ENCODE measurements around the gene TUBGCP6.

Gene TUBGCP6

GRCh38 chr22:50226063-50226874, 18.6 kb downstream of the TUBGCP6 start:
- no peak for DNase-seq (ENCODE audit: low spot score)

- DNase-seq (ENCODE audit: low spot score): no peak
These were observed 19.4 kb downstream of the TUBGCP6 start for GRCh38 chr22:50225200-50225969.

GRCh38 chr22:50224071-50224470, 20.8 kb downstream of the TUBGCP6 start:
- no peak for DNase-seq (ENCODE audit: low spot score)

GRCh38 chr22:50222508-50222907, 22.3 kb downstream of the TUBGCP6 start:
- DNase-seq (ENCODE audit: low spot score): no peak

GRCh38 chr22:50221410-50222300, 23.2 kb downstream of the TUBGCP6 start:
- DNase-seq (ENCODE audit: low spot score): no peak

GRCh38 chr22:50220603-50221409, 24.0 kb downstream of the TUBGCP6 start:
- DNase-seq (ENCODE audit: low spot score): no peak

GRCh38 chr22:50219800-50220602, 24.8 kb downstream of the TUBGCP6 start:
- no peak for DNase-seq (ENCODE audit: low spot score)

GRCh38 chr22:50218996-50219727, 25.7 kb downstream of the TUBGCP6 start:
- no peak for DNase-seq (ENCODE audit: low spot score)

GRCh38 chr22:50218153-50218995, 26.4 kb downstream of the TUBGCP6 start:
- no peak for DNase-seq (ENCODE audit: low spot score)

GRCh38 chr22:50217543-50218152, 27.2 kb downstream of the TUBGCP6 start:
- DNase-seq (ENCODE audit: low spot score): no peak

GRCh38 chr22:50216684-50217520, 27.9 kb downstream of the TUBGCP6 start:
- no peak for DNase-seq (ENCODE audit: low spot score)

- DNase-seq (ENCODE audit: low spot score): no peak
These were observed 28.7 kb downstream of the TUBGCP6 start for GRCh38 chr22:50216055-50216683.

GRCh38 chr22:50215297-50216054, 29.3 kb downstream of the TUBGCP6 start:
- DNase-seq (ENCODE audit: low spot score): no peak

- no peak for DNase-seq (ENCODE audit: low spot score)
These were observed 31.6 kb downstream of the TUBGCP6 start for GRCh38 chr22:50213263-50213662.

- DNase-seq (ENCODE audit: low spot score): no peak
These were observed 33.7 kb downstream of the TUBGCP6 start for GRCh38 chr22:50211147-50211546.
